Choroid plexus epithelial cell (primary cell): Measurements from ENCODE around the gene DOCK6.

ENCODE experiments used
- DNase-seq: peaks from one replicate; pipeline ENCODE4 v3.0.0-alpha.2; 2010; ENCODE audit warnings: low read depth
- H3K4me3 ChIP-seq: 2 replicates; pipeline ENCODE4 v1.5.1; 2011; ENCODE audit warnings: low read depth, mild to moderate bottlenecking, control low read depth, low read length, moderate library complexity
- CTCF ChIP-seq: conservative IDR thresholded peaks from 2 replicates; pipeline ENCODE4 v1.5.1; 2011; ENCODE audit warnings: low read depth, mild to moderate bottlenecking, control low read depth, inconsistent platforms, low read length, moderate library complexity

The DOCK6 gene

GRCh38 chr19:11194656-11195558, 67.4 kb downstream of the DOCK6 start:
- DNase-seq = peak; percentile 31
- TF ChIP-seq CTCF = no peak
- H3K4me3 ChIP-seq = peak overlapping the region; percentile 52

- peak overlapping the region; percentile 52 for H3K4me3 ChIP-seq
- DNase-seq = no peak
- no peak for TF ChIP-seq CTCF
Observed at GRCh38 chr19:11194173-11194572, 68.2 kb downstream of the DOCK6 start.

- no peak overlapping the region for H3K4me3 ChIP-seq
- no peak for TF ChIP-seq CTCF
Observed at GRCh38 chr19:11192957-11193939, 69.1 kb downstream of the DOCK6 start.

GRCh38 chr19:11191934-11192333, 70.4 kb downstream of the DOCK6 start:
- H3K4me3 ChIP-seq = no peak overlapping the region
- no peak for DNase-seq
- no peak for TF ChIP-seq CTCF

More at GRCh38 chr19:11192957-11193939, 69.1 kb downstream of the DOCK6 start:
- DNase-seq = no peak

- H3K4me3 ChIP-seq = no peak overlapping the region
- peak; percentile 59 for DNase-seq
- no peak for TF ChIP-seq CTCF
Observed at GRCh38 chr19:11191273-11191755, 71.0 kb downstream of the DOCK6 start.

- DNase-seq = no peak
- no peak overlapping the region for H3K4me3 ChIP-seq
- no peak for TF ChIP-seq CTCF
Observed at GRCh38 chr19:11190501-11190900, 71.8 kb downstream of the DOCK6 start.
